Measurements from ENCODE around the gene BSN. TPM values are rescaled to one million over a fixed set of nuclear protein-coding genes. Genes with fewer than 3 reads are reported as not detected.

BSN gene
- total and polyA plus RNA-seq, 2 of the 4 experiments (the other 2 are of a cell fraction): under 0.01 to 0.03 TPM

GRCh38 chr3:49650177-49650576 lies 95.9 kb downstream of the BSN start:
- Histone ChIP-seq H3K79me1 (ENCODE audit: low read depth in 1 of 2, low read length in 2 of 2) (no peaks in the 10 kb centered on the region), H2AFZ (replicated peaks; ENCODE audit: low read length, poor library complexity) (no peak overlapping the region), H4K5ac (ENCODE audit: low read depth, low read length) (no peak overlapping the region), H2AK5ac (ENCODE audit: low read depth, low read length) (no peak overlapping the region), H3K4ac (ENCODE audit: low read depth, low read length) (no peak overlapping the region), H3K18ac (ENCODE audit: low read depth, low read length) (no peak overlapping the region), H3K9me1 (ENCODE audit: insufficient read depth, low read length) (peaks cover 3% of the 10 kb centered on the region; the same call in 1 of the 2 replicates), H2BK5ac (ENCODE audit: low read depth, low read length, poor library complexity, severe bottlenecking) (no peak overlapping the region), H3K23ac (ENCODE audit: low read depth, low read length) (no peak overlapping the region), H3K4me1 (ENCODE audit: control insufficient read depth, insufficient read depth, low read length) (no peaks in the 10 kb centered on the region), H3K9me3 (ENCODE audit: control insufficient read depth, insufficient read depth, low read length) (no peaks in the 10 kb centered on the region), H3K27ac (ENCODE audit: insufficient read depth, low read length) (no peak overlapping the region), H2BK20ac (ENCODE audit: low read depth, low read length) (no peak overlapping the region), H3K56ac (ENCODE audit: extremely low read depth, insufficient read depth, low read length) (no peak overlapping the region), H3K4me3 (ENCODE audit: insufficient read depth, low read depth, low read length) (no peak overlapping the region), H4K91ac (ENCODE audit: insufficient read depth, low read depth, low read length) (no peak overlapping the region), H4K8ac (ENCODE audit: low read depth in 2 of 2, low read length in 2 of 2) (no peak overlapping the region), H4K20me1 (ENCODE audit: insufficient read depth, low read length) (no peaks in the 10 kb centered on the region), H3K27me3 (ENCODE audit: control insufficient read depth, insufficient read depth, low read length) (peaks cover 25% of the 10 kb centered on the region), H2AK9ac (replicated peaks; ENCODE audit: low read depth, low read length, poor library complexity) (no peak overlapping the region), H2BK15ac (ENCODE audit: low read depth, low read length) (no peak overlapping the region), H2BK120ac (ENCODE audit: low read depth, low read length) (no peak overlapping the region), H3K36me3 (ENCODE audit: control insufficient read depth, insufficient read depth, low read length) (no peaks in the 10 kb centered on the region), H3K9ac (ENCODE audit: low read depth, low read length) (no peak overlapping the region), H3K14ac (replicated peaks; ENCODE audit: low read depth, low read length) (no peak overlapping the region), H3K4me2 (ENCODE audit: low read depth, low read length) (no peak overlapping the region)
- ChIA-PET POLR2A (ENCODE audit: unreplicated experiment) (no interaction called here), CTCF (no interaction called here)
- DNase-seq (no peak), ATAC-seq (ENCODE audit: low read depth) (no peak)
- no TSS peak for BruUV-seq (replicated peaks)
- WGBS, 2 experiments (ENCODE audit: extremely low coverage in 2 of 2, insufficient read length in 1 of 2): no CpG with 5 or more reads among the region's 1 CpG
- dilution Hi-C loops (cut with HindIII; ENCODE audit: low sequenced_read_pairs, unreplicated experiment) (no loop called here), intact Hi-C loops (cut with micrococcal nuclease) (no loop called here), in situ Hi-C loops (cut with MboI; ENCODE audit: low sequenced_read_pairs) (no loop called here)
- TF ChIP-seq BHLHE40 (IDR thresholded peaks at IDR 0.05; ENCODE audit: low read depth, low read length) (no peak), ELK1 (IDR thresholded peaks at IDR 0.05; ENCODE audit: borderline replicate concordance, low read depth, low read length) (no peak), CHD1 (IDR thresholded peaks at IDR 0.05; ENCODE audit: low read depth, low read length) (no peak), FOS (IDR thresholded peaks at IDR 0.05; ENCODE audit: low read depth, low read length) (no peak), RFX5 (IDR thresholded peaks at IDR 0.05; ENCODE audit: low read depth, low read length) (no peak)

Measured in IMR-90 (cell line).